K562 (cell line): ENCODE results near the gene TUT1. TPM values are rescaled to one million over a fixed set of nuclear protein-coding genes. Genes with fewer than 3 reads are reported as not detected.

ENCODE experiments used
- ATF7 ChIP-seq: fragments of 450-650 bp; IDR thresholded peaks from 2 replicates; pipeline ENCODE4 v1.7.1; 2014; ENCODE audit warnings: mild to moderate bottlenecking, moderate library complexity
- BDP1 ChIP-seq: IDR thresholded peaks from 3 replicates; pipeline ENCODE4 v1.6.1; 2011; ENCODE audit not compliant: insufficient read length, insufficient read depth
- CBX8 ChIP-seq: fragments of 200-600 bp; sonication (generic); IDR thresholded peaks from 2 replicates; pipeline ENCODE4 v1.6.1; 2012; ENCODE audit warnings: borderline replicate concordance, mixed run types, low read depth, mild to moderate bottlenecking, moderate library complexity, mixed read lengths, low read length, control low read depth, inconsistent platforms; ENCODE audit not compliant: poor library complexity, severe bottlenecking; ENCODE audit errors: extremely low read depth
- CC2D1A ChIP-seq: fragments of 450-650 bp; IDR thresholded peaks from 2 replicates; pipeline ENCODE4 v1.6.1; 2017; ENCODE audit warnings: mild to moderate bottlenecking
- EP400 ChIP-seq: fragments of 450-650 bp; IDR thresholded peaks from 2 replicates; pipeline ENCODE4 v1.6.1; 2017; ENCODE audit warnings: antibody characterized with exemption, mild to moderate bottlenecking, moderate library complexity
- ERF ChIP-seq: fragments of 450-650 bp; formaldehyde crosslinking; IDR thresholded peaks from 2 replicates; pipeline ENCODE4 v1.4.0; 2020; ENCODE audit warnings: mild to moderate bottlenecking, mixed read lengths
- KLF10 ChIP-seq: fragments of 250-450 bp; sonication (Bioruptor Pico); IDR thresholded peaks from 2 replicates; pipeline ENCODE4 v1.6.1; 2021; ENCODE audit warnings: matching md5 sums
- KLF6 ChIP-seq: fragments of 250-450 bp; sonication (Bioruptor Pico); IDR thresholded peaks from 2 replicates; pipeline ENCODE4 v1.4.0; 2020; ENCODE audit warnings: mild to moderate bottlenecking, moderate library complexity, borderline replicate concordance
- L3MBTL2 ChIP-seq: fragments of 450-650 bp; IDR thresholded peaks from 2 replicates; pipeline ENCODE4 v1.6.1; 2016; ENCODE audit warnings: mild to moderate bottlenecking, moderate library complexity
- MAFG ChIP-seq: fragments of 450-650 bp; conservative IDR thresholded peaks from 2 replicates; pipeline ENCODE4 v1.6.1; 2016; ENCODE audit warnings: missing genetic modification characterization, missing compliant biosample characterization
- MCM7 ChIP-seq, 2 experiments: fragments of 450-650 bp; IDR thresholded peaks; 2 replicates each; pipeline ENCODE4 v1.6.1; 2016 to 2018
- NR2C1 ChIP-seq, 2 experiments: fragments of 450-650 bp; IDR thresholded peaks; 2 replicates each; pipeline ENCODE4 v1.6.1; 2017; ENCODE audit warnings: mild to moderate bottlenecking in 2 of 2, antibody characterized with exemption in 1 of 2, inconsistent platforms in 1 of 2, missing compliant biosample characterization in 1 of 2, missing genetic modification characterization in 1 of 2
- PCBP2 ChIP-seq: fragments of 200-400 bp; formaldehyde crosslinking; IDR thresholded peaks from 2 replicates; pipeline ENCODE4 v1.6.1; 2018; ENCODE audit warnings: low read length, low read depth, mild to moderate bottlenecking, moderate library complexity; ENCODE audit not compliant: poor library complexity, severe bottlenecking
- SP1 ChIP-seq: sonication (generic); formaldehyde crosslinking; IDR thresholded peaks from 2 replicates; pipeline ENCODE4 v1.8.1; 2022; ENCODE audit warnings: mild to moderate bottlenecking, missing genetic modification reagents
- TCF3 ChIP-seq: sonication (generic); formaldehyde crosslinking; IDR thresholded peaks from 2 replicates; pipeline ENCODE4 v1.4.0; 2020; ENCODE audit warnings: mild to moderate bottlenecking, missing genetic modification reagents
- ZFX ChIP-seq: sonication (generic); formaldehyde crosslinking; IDR thresholded peaks from 2 replicates; pipeline ENCODE4 v1.8.0; 2022; ENCODE audit warnings: mild to moderate bottlenecking, missing genetic modification reagents, moderate library complexity
- ZNF134 ChIP-seq: fragments of 250-450 bp; sonication (Bioruptor Pico); conservative IDR thresholded peaks from 2 replicates; pipeline ENCODE4 v1.4.0; 2020
- ZNF41 ChIP-seq: fragments of 250-450 bp; sonication (Bioruptor Pico); conservative IDR thresholded peaks from 2 replicates; pipeline ENCODE4 v1.4.0; 2020; ENCODE audit warnings: mild to moderate bottlenecking
- ZNF551 ChIP-seq: fragments of 250-450 bp; sonication (Bioruptor Pico); IDR thresholded peaks from 2 replicates; pipeline ENCODE4 v1.5.0; 2021; ENCODE audit warnings: mild to moderate bottlenecking, moderate library complexity
- ZNF586 ChIP-seq: fragments of 450-650 bp; formaldehyde crosslinking; conservative IDR thresholded peaks from 2 replicates; pipeline ENCODE4 v1.4.0; 2020; ENCODE audit warnings: mild to moderate bottlenecking, moderate library complexity
- ZNF644 ChIP-seq: fragments of 200-800 bp; sonication (Bioruptor generic); IDR thresholded peaks from 2 replicates; pipeline ENCODE4 v1.6.1; 2016; ENCODE audit warnings: low read depth, missing genetic modification characterization, missing compliant biosample characterization
- polyA plus RNA-seq, 8 experiments: library from polyadenylated mRNA; depleted of rRNA in 4 of 8; stranded (reverse) in 5 of 8; unstranded in 3 of 8; fragments of >200 nt; fragmentation: Nextera tagmentation in 2 of 8; fragmentation: Illumina TruSeq in 1 of 8; extraction: Ambion mirVana in 2 of 8; extraction: Trizol in 1 of 8; gene quantifications; 2 replicates each; pipeline versions ENCODE4 v1.2.1 to v1.2.3, GENCODE V29; 2011 to 2014; ENCODE audit warnings: inconsistent platforms in 1 of 8, missing spikeins in 1 of 8
- total RNA-seq, 7 experiments: library from RNA; depleted of rRNA in 6 of 7; stranded (reverse); fragments of >200 nt in 6 of 7; fragmentation: Illumina TruSeq in 2 of 7; extraction: Trizol in 2 of 7; gene quantifications; 2 replicates each; pipeline versions ENCODE4 v1.2.1 to v1.2.3, GENCODE V29; 2011 to 2021; ENCODE audit warnings: low replicate concordance in 1 of 7
- TF ChIP-seq, protein P1 (sequence below): fragments of 450-650 bp; IDR thresholded peaks from 2 replicates; pipeline ENCODE4 v1.6.1; 2016; ENCODE audit warnings: antibody characterized with exemption
- TF ChIP-seq, protein P2 (sequence below): IDR thresholded peaks from 2 replicates; pipeline ENCODE4 v1.6.1; 2016; ENCODE audit warnings: missing genetic modification characterization, missing compliant biosample characterization
- TF ChIP-seq, protein P3 (sequence below): sonication (generic); formaldehyde crosslinking; IDR thresholded peaks from 2 replicates; pipeline ENCODE4 v1.8.1; 2023; ENCODE audit warnings: mild to moderate bottlenecking, missing genetic modification reagents

The TUT1 gene
- total and polyA plus RNA-seq, 9 of the 15 experiments (the other 6 are each of a cell fraction or from before 2014, with no cell fraction given) = 0.66 to 44.3 (median 15.7) TPM

DNA sequence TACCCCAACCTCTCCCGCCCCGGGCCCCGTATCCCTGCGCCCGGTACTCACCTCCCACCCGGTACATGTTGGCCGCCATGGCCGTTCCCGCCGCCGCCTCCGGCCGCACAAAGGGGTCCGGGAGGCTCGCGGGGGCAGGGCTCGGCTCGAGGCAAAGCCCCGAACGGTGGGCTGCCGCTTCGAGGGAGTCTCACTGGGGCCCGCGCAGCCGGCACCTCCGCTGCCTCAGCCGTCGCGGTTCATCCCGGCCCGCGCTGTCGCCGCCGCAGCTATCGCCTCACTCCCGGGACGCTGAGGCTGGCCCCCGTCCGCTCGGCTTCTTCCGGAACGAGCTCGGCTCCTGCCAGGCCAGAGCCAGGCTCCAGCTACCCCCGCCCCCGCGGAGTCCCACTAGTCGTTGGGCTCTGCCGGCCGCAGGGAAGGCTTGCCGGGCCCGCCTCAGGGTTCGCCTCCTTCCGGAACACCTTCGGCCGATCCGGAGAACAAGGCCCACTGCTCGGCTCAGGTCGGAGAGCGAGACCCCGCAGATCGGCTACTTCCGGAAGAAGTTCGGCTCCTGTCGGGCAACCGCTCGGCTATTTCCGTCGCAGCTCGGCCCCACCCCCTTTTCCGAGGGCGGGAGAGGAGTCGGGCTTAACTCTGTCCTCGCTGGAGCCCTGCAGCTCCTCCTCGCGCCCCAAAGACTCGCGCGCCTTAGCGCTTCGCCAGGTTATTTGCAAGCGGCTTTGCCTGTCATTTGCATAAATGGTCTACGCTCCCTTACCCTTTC is 10.2 kb upstream of the TUT1 start, which contains the start of gene MTA2 (continued):
- TF ChIP-seq, protein P1, sequence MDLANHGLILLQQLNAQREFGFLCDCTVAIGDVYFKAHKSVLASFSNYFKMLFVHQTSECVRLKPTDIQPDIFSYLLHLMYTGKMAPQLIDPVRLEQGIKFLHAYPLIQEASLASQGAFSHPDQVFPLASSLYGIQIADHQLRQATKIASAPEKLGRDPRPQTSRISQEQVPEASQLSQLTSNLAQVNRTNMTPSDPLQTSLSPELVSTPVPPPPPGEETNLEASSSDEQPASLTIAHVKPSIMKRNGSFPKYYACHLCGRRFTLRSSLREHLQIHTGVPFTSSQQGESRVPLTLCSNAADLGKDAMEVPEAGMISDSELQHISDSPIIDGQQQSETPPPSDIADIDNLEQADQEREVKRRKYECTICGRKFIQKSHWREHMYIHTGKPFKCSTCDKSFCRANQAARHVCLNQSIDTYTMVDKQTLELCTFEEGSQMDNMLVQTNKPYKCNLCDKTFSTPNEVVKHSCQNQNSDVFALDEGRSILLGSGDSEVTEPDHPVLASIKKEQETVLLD = no peak
- TF ChIP-seq BDP1 (no peak), ZNF41 (CRISPR knock-in tag) (no peak), L3MBTL2 (peak; percentile 1; the same call in 1 of the 2 replicates), NR2C1 (IDR thresholded peaks at IDR 0.05) (no peak), NR2C1 (tag; IDR thresholded peaks at IDR 0.05) (no peak), EP400 (0 out of 2 replicates have a peak, but pooled peaks have one; percentile 7), SP1 (peak; percentile 89), ZNF551 (CRISPR knock-in tag) (no peak), CC2D1A (no peak), ATF7 (no peak; the same call in 1 of the 2 replicates), PCBP2 (no peak), TCF3 (CRISPR knock-in tag) (no peak; the same call in 1 of the 2 replicates), ZNF586 (CRISPR knock-in tag) (no peak), MCM7 (IDR thresholded peaks at IDR 0.05) (no peak), ERF (CRISPR knock-in tag) (no peak), KLF6 (no peak), ZNF134 (no peak), ZFX (CRISPR knock-in tag) (peak; percentile 85), MAFG (no peak), KLF10 (CRISPR knock-in tag) (no peak), CBX8 (no peak), ZNF644 (tag) (no peak)
- TF ChIP-seq, protein P2, sequence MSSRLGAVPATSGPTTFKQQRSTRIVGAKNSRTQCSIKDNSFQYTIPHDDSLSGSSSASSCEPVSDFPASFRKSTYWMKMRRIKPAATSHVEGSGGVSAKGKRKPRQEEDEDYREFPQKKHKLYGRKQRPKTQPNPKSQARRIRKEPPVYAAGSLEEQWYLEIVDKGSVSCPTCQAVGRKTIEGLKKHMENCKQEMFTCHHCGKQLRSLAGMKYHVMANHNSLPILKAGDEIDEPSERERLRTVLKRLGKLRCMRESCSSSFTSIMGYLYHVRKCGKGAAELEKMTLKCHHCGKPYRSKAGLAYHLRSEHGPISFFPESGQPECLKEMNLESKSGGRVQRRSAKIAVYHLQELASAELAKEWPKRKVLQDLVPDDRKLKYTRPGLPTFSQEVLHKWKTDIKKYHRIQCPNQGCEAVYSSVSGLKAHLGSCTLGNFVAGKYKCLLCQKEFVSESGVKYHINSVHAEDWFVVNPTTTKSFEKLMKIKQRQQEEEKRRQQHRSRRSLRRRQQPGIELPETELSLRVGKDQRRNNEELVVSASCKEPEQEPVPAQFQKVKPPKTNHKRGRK = no peak
- TF ChIP-seq, protein P3, sequence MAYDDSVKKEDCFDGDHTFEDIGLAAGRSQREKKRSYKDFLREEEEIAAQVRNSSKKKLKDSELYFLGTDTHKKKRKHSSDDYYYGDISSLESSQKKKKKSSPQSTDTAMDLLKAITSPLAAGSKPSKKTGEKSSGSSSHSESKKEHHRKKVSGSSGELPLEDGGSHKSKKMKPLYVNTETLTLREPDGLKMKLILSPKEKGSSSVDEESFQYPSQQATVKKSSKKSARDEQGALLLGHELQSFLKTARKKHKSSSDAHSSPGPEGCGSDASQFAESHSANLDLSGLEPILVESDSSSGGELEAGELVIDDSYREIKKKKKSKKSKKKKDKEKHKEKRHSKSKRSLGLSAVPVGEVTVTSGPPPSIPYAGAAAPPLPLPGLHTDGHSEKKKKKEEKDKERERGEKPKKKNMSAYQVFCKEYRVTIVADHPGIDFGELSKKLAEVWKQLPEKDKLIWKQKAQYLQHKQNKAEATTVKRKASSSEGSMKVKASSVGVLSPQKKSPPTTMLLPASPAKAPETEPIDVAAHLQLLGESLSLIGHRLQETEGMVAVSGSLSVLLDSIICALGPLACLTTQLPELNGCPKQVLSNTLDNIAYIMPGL (CRISPR knock-in tag) = no peak; the same call in 1 of the 2 replicates
